Stimulated activated naive B cell treated with anti-CD40 and anti-IgM and Interleukin-4, amounts not matched to agents 10 μg/mL and 1 μg/mL and 100 μg/mL, for 72 hours (primary cell): ENCODE results near the gene MYBBP1A.
A peak's percentile ranks its signal among the peaks of the same experiment; 100 is the strongest.

Experiments used
- ATAC-seq, 2 donors: fragments of 150-1000 bp; cut with Tn5 transposase; replicated peaks; 2 replicates each; pipeline ENCODE4 v1.10.0; 2021; ENCODE audit warnings: moderate library complexity in 1 of 2
- DNase-seq: peaks from one replicate; pipeline ENCODE4 v3.0.0; 2021
- H3K27ac Mint-ChIP-seq: one replicate; pipeline ENCODE4 v1.8.0; 2022; ENCODE audit warnings: mild to moderate bottlenecking, mixed read lengths
- H3K27me3 Mint-ChIP-seq, 2 donors: one replicate each; pipeline ENCODE4 v1.8.0; 2022; ENCODE audit warnings: mixed read lengths in 2 of 2
- H3K36me3 Mint-ChIP-seq, 2 donors: one replicate each; pipeline ENCODE4 v1.8.0; 2022; ENCODE audit warnings: mixed read lengths in 2 of 2, mild to moderate bottlenecking in 1 of 2
- H3K4me1 Mint-ChIP-seq, 2 donors: one replicate each; pipeline ENCODE4 v1.8.0; 2022; ENCODE audit warnings: mixed read lengths in 2 of 2, mild to moderate bottlenecking in 1 of 2
- H3K4me3 Mint-ChIP-seq, 2 donors: one replicate each; pipeline ENCODE4 v1.8.0; 2022; ENCODE audit warnings: mild to moderate bottlenecking in 2 of 2, mixed read lengths in 2 of 2, moderate library complexity in 1 of 2
- H3K9me3 Mint-ChIP-seq, 2 donors: one replicate each; pipeline ENCODE4 v1.8.0; 2022; ENCODE audit warnings: mixed read lengths in 2 of 2, mild to moderate bottlenecking in 1 of 2

Gene MYBBP1A

GRCh38 chr17:4555873-4556759, 932 bp upstream of the MYBBP1A start:
- peak overlapping the region; percentile 95 for H3K27ac Mint-ChIP-seq
- no peak for ATAC-seq
- no peaks in the 10 kb centered on the region for H3K9me3 Mint-ChIP-seq
- peaks cover 21 to 28% of the 10 kb centered on the region in 2 donors for H3K4me1 Mint-ChIP-seq
- H3K36me3 Mint-ChIP-seq = peaks cover 10 to 19% of the 10 kb centered on the region in 2 donors
- peak overlapping the region; percentile 89 to 93 for H3K4me3 Mint-ChIP-seq
- H3K27me3 Mint-ChIP-seq = no peaks in the 10 kb centered on the region
- no peak for DNase-seq

GRCh38 chr17:4554441-4554996, 665 bp downstream of the MYBBP1A start:
- Mint-ChIP-seq H3K27me3 (no peaks in the 10 kb centered on the region), H3K27ac (peak overlapping the region; percentile 95), H3K4me3 (peak overlapping the region; percentile 89 to 93), H3K36me3 (peaks cover 17 to 28% of the 10 kb centered on the region in 2 donors), H3K9me3 (no peaks in the 10 kb centered on the region), H3K4me1 (peaks cover 23 to 28% of the 10 kb centered on the region in 2 donors)
- DNase-seq = no peak
- peak; percentile 10 for ATAC-seq

GRCh38 chr17:4553669-4554068, 1.5 kb downstream of the MYBBP1A start:
- Mint-ChIP-seq H3K4me1 (peaks cover 23 to 28% of the 10 kb centered on the region in 2 donors), H3K36me3 (peaks cover 22 to 32% of the 10 kb centered on the region in 2 donors), H3K4me3 (peak overlapping the region; percentile 89 to 93), H3K9me3 (no peaks in the 10 kb centered on the region), H3K27ac (no peak overlapping the region), H3K27me3 (no peaks in the 10 kb centered on the region)
- DNase-seq (no peak), ATAC-seq (no peak)

GRCh38 chr17:4551796-4552525, 3.2 kb downstream of the MYBBP1A start:
- Mint-ChIP-seq H3K9me3 (no peaks in the 10 kb centered on the region), H3K27ac (no peak overlapping the region), H3K27me3 (no peaks in the 10 kb centered on the region), H3K36me3 (peaks cover 28 to 40% of the 10 kb centered on the region in 2 donors), H3K4me1 (peaks cover 23 to 28% of the 10 kb centered on the region in 2 donors), H3K4me3 (no peak overlapping the region)
- DNase-seq = no peak
- no peak for ATAC-seq

- Mint-ChIP-seq H3K4me3 (no peak overlapping the region), H3K36me3 (peaks cover 32 to 44% of the 10 kb centered on the region in 2 donors), H3K27me3 (no peaks in the 10 kb centered on the region), H3K4me1 (peaks cover 22 to 24% of the 10 kb centered on the region in 2 donors), H3K9me3 (no peaks in the 10 kb centered on the region), H3K27ac (no peak overlapping the region)
- ATAC-seq = no peak
- no peak for DNase-seq
Observed at GRCh38 chr17:4551141-4551540, 4.0 kb downstream of the MYBBP1A start.

- ATAC-seq (no peak), DNase-seq (no peak)
- Mint-ChIP-seq H3K27ac (no peak overlapping the region), H3K36me3 (peaks cover 32 to 44% of the 10 kb centered on the region in 2 donors), H3K9me3 (no peaks in the 10 kb centered on the region), H3K4me1 (peaks cover 16 to 19% of the 10 kb centered on the region in 2 donors), H3K27me3 (no peaks in the 10 kb centered on the region), H3K4me3 (no peak overlapping the region)
Observed at GRCh38 chr17:4550534-4551039, 4.6 kb downstream of the MYBBP1A start.

- H3K9me3 Mint-ChIP-seq = no peaks in the 10 kb centered on the region
Observed at GRCh38 chr17:4549781-4550533, 5.2 kb downstream of the MYBBP1A start.

GRCh38 chr17:4548721-4549531, 6.3 kb downstream of the MYBBP1A start:
- no peaks in the 10 kb centered on the region for H3K27me3 Mint-ChIP-seq
- peaks cover 33 to 41% of the 10 kb centered on the region in 2 donors for H3K36me3 Mint-ChIP-seq
- H3K4me3 Mint-ChIP-seq = no peak overlapping the region
- peaks cover 5 to 6% of the 10 kb centered on the region in 2 donors for H3K4me1 Mint-ChIP-seq
- no peak for DNase-seq
- no peak for ATAC-seq
- H3K9me3 Mint-ChIP-seq = no peaks in the 10 kb centered on the region
- no peak overlapping the region for H3K27ac Mint-ChIP-seq

More at GRCh38 chr17:4549781-4550533, 5.2 kb downstream of the MYBBP1A start:
- Mint-ChIP-seq H3K36me3 (peaks cover 32 to 45% of the 10 kb centered on the region in 2 donors), H3K27ac (no peak overlapping the region), H3K4me3 (no peak overlapping the region), H3K4me1 (peaks cover 14 to 16% of the 10 kb centered on the region in 2 donors), H3K27me3 (no peaks in the 10 kb centered on the region)
- no peak for ATAC-seq
- no peak for DNase-seq

- Mint-ChIP-seq H3K27me3 (no peaks in the 10 kb centered on the region), H3K27ac (no peak overlapping the region)
Observed at GRCh38 chr17:4548061-4548461, 7.1 kb downstream of the MYBBP1A start.

GRCh38 chr17:4547118-4547906, 7.9 kb downstream of the MYBBP1A start:
- Mint-ChIP-seq H3K4me3 (no peak overlapping the region), H3K4me1 (peaks cover 0 to 3% of the 10 kb centered on the region in 2 donors), H3K27ac (peak overlapping the region; percentile 14), H3K36me3 (peaks cover 37 to 48% of the 10 kb centered on the region in 2 donors), H3K9me3 (no peaks in the 10 kb centered on the region), H3K27me3 (no peaks in the 10 kb centered on the region)
- DNase-seq (no peak), ATAC-seq (no peak)

More at GRCh38 chr17:4548061-4548461, 7.1 kb downstream of the MYBBP1A start:
- ATAC-seq = no peak
- Mint-ChIP-seq H3K9me3 (no peaks in the 10 kb centered on the region), H3K4me3 (no peak overlapping the region), H3K36me3 (peaks cover 36 to 41% of the 10 kb centered on the region in 2 donors), H3K4me1 (peaks cover 0 to 3% of the 10 kb centered on the region in 2 donors)
- no peak for DNase-seq

GRCh38 chr17:4545217-4545951, 9.8 kb downstream of the MYBBP1A start:
- DNase-seq (no peak), ATAC-seq (no peak)
- Mint-ChIP-seq H3K36me3 (peaks cover 38 to 56% of the 10 kb centered on the region in 2 donors), H3K9me3 (no peaks in the 10 kb centered on the region), H3K4me3 (no peak overlapping the region), H3K27me3 (no peaks in the 10 kb centered on the region), H3K4me1 (peaks cover 0 to 6% of the 10 kb centered on the region in 2 donors), H3K27ac (peak overlapping the region; percentile 20)

GRCh38 chr17:4544951-4545216, 10.3 kb downstream of the MYBBP1A start:
- no peak for ATAC-seq
- Mint-ChIP-seq H3K9me3 (no peaks in the 10 kb centered on the region), H3K27ac (peak overlapping the region; percentile 20)

More at GRCh38 chr17:4544951-4545216, 10.3 kb downstream of the MYBBP1A start:
- peaks cover 35 to 53% of the 10 kb centered on the region in 2 donors for H3K36me3 Mint-ChIP-seq
- no peaks in the 10 kb centered on the region for H3K27me3 Mint-ChIP-seq
- no peak overlapping the region for H3K4me3 Mint-ChIP-seq
- peaks cover 0 to 6% of the 10 kb centered on the region in 2 donors for H3K4me1 Mint-ChIP-seq
- DNase-seq = no peak
